ENCODE measurements around the gene LARGE1. TPM values are rescaled to one million over a fixed set of nuclear protein-coding genes. Genes with fewer than 3 reads are reported as not detected.

The LARGE1 gene
- total and polyA plus RNA-seq, 2 of the 4 experiments (the other 2 are of a cell fraction): 6.2 to 12.4 TPM

- Histone ChIP-seq H3K18ac (ENCODE audit: low read depth, low read length) (no peak overlapping the region), H3K79me1 (ENCODE audit: low read depth in 1 of 2, low read length in 2 of 2) (peaks cover 3 to 11% of the 10 kb centered on the region in 2 experiments; a peak in 3 of 4 replicates), H2AK5ac (ENCODE audit: low read depth, low read length) (no peak overlapping the region), H3K4ac (ENCODE audit: low read depth, low read length) (0 out of 2 replicates have a peak overlapping the region, but pooled peaks have one; percentile 32), H3K4me1 (ENCODE audit: control insufficient read depth, insufficient read depth, low read length) (peaks cover 8% of the 10 kb centered on the region), H2BK5ac (ENCODE audit: low read depth, low read length, poor library complexity, severe bottlenecking) (no peak overlapping the region), H3K4me2 (ENCODE audit: low read depth, low read length) (no peak overlapping the region), H3K27ac (ENCODE audit: insufficient read depth, low read length) (no peak overlapping the region), H3K56ac (ENCODE audit: extremely low read depth, insufficient read depth, low read length) (no peak overlapping the region), H3K9me1 (ENCODE audit: insufficient read depth, low read length) (peaks cover 5% of the 10 kb centered on the region; the same call in 1 of the 2 replicates), H3K9me3 (ENCODE audit: control insufficient read depth, insufficient read depth, low read length) (no peaks in the 10 kb centered on the region), H4K5ac (ENCODE audit: low read depth, low read length) (no peak overlapping the region), H3K27me3 (ENCODE audit: control insufficient read depth, insufficient read depth, low read length) (no peaks in the 10 kb centered on the region), H3K14ac (replicated peaks; ENCODE audit: low read depth, low read length) (no peak overlapping the region), H4K91ac (ENCODE audit: insufficient read depth, low read depth, low read length) (no peak overlapping the region), H4K20me1 (ENCODE audit: insufficient read depth, low read length) (0 out of 2 replicates have a peak, but pooled peaks cover 5% of the 10 kb centered on the region), H2BK15ac (ENCODE audit: low read depth, low read length) (no peak overlapping the region), H2AK9ac (replicated peaks; ENCODE audit: low read depth, low read length, poor library complexity) (peak overlapping the region; percentile 53), H3K36me3 (ENCODE audit: control insufficient read depth, insufficient read depth, low read length) (no peaks in the 10 kb centered on the region), H3K23ac (ENCODE audit: low read depth, low read length) (no peak overlapping the region), H2AFZ (replicated peaks; ENCODE audit: low read length, poor library complexity) (no peak overlapping the region), H4K8ac (ENCODE audit: low read depth in 2 of 2, low read length in 2 of 2) (no peak overlapping the region), H3K4me3 (ENCODE audit: insufficient read depth, low read depth, low read length) (no peak overlapping the region), H2BK20ac (ENCODE audit: low read depth, low read length) (no peak overlapping the region), H3K9ac (ENCODE audit: low read depth, low read length) (no peak overlapping the region), H2BK120ac (ENCODE audit: low read depth, low read length) (0 out of 2 replicates have a peak overlapping the region, but pooled peaks have one; percentile 1)
- ChIA-PET CTCF (interaction anchor here (0.6 kb wide), 1 partner anchor 112 kb away, joined by 3 read pairs; no protein-coding TSS in a partner anchor), POLR2A (ENCODE audit: unreplicated experiment) (no interaction called here)
- no TSS peak for BruUV-seq (replicated peaks)
- ATAC-seq (ENCODE audit: low read depth) (peak; percentile 88), DNase-seq (peak; percentile 85)
- in situ Hi-C loops (cut with MboI; ENCODE audit: low sequenced_read_pairs): no loop called here
- TF ChIP-seq FOS (IDR thresholded peaks at IDR 0.05; ENCODE audit: low read depth, low read length): peak; percentile 21; the same call in 1 of the 2 replicates
- TF ChIP-seq RAD21 (IDR thresholded peaks at IDR 0.05; ENCODE audit: low read length): no peak
- dilution Hi-C loops (cut with HindIII; ENCODE audit: low sequenced_read_pairs, unreplicated experiment): no loop called here
- intact Hi-C loops (cut with micrococcal nuclease): no loop called here
- WGBS, 2 experiments (ENCODE audit: extremely low coverage in 2 of 2, insufficient read length in 1 of 2): no CpG with 5 or more reads among the region's 3 CpGs
Observed at GRCh38 chr22:33726294-33726734, 194.0 kb downstream of the LARGE1 start.

Measured in IMR-90 (cell line).